NCI-H146 treated with DMSO at 0.1 percent for 48 hours (cell line): ENCODE results near the gene HSPA14.
"Not testable (repeated sequence)": the region's sequence is repeated elsewhere in the genome, so short reads cannot be mapped to it uniquely, and the experiment has no call there.

Experiments used
- DNase-seq: peaks from one replicate; lab custom pipeline; 2025; ENCODE audit not compliant: unreplicated experiment; lab: John Stamatoyannopoulos, UW

Gene HSPA14

DNA sequence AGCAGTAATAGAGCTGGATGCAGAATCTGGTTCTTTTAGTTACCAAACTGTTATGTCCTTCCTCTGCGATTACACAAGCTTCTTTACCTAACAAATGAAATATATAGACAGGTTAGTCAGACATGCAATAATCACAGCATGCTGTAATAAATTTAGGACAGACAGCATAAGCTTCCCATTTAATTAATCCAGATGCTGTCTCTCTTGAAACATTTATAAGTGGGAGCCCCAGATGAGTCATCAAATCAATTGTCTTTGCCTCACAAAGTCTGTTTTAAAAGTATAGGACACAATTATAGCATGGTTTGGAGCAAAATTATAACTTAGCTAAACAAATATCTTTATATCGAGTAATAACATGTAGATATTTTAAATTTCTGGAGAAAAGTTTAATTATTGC, 1.9 kb upstream of the HSPA14 start:
- DNase-seq, result no peak

GRCh38 chr10:14837003-14837756, 926 bp upstream of the HSPA14 start:
- DNase-seq, result peak; percentile 78

DNA sequence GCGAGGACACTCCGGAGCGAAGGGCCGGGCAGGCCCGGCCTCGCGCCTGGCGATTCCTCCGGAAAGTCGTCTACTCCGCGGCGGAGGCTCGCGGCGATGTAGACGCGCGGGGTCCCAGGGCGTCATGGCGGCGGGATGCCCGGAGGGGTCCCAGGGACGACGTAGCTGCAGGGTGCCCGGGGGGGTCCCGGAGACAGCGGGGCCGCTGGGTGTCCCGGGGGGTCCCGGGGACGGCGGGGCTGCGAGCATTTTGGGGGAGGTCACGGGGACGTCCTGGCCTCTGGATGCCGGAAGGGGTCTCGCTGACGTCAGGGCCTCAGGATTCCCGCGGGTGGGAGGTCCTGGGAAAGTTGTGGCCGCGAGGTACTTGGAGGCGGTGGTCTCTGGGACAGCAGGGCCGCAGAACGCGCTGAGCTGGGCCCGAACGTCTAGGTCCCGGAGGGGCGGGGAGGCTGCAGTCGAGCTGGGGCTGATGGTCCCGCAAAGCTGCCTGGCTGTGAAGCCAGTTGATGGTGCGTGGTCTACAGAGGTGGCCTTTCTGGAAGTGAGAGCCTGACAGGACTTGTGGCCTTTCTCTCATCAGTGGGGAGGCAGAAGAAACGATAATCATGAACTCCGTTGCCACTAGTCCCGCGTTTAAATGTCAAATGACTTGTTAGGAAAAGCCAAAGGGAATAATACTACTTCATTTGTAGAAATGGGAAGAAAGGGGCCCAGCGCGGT, 637 bp downstream of the HSPA14 start:
- peak; percentile 14 for DNase-seq

GRCh38 chr10:14839305-14839695, 1.2 kb downstream of the HSPA14 start:
- DNase-seq, result no peak

DNA sequence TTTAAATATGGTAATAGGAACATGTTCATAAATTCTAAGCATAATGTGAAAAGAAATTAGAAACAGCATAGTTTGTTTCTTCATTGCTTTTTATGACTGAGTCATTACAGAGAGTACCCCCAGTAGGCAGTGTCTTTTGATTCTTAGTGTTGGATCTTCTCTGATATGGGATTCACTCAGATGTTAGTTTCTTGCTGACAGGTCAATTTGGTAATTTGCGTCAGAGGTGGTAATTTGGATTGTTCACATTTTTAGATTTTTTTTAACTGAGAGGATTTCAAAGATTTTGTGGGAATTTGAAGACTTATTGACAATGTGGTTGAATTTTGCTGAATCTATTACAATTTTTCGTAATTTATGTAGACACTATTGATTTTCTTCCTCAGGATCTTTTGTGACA, 2.1 kb downstream of the HSPA14 start:
- DNase-seq, result no peak

DNA sequence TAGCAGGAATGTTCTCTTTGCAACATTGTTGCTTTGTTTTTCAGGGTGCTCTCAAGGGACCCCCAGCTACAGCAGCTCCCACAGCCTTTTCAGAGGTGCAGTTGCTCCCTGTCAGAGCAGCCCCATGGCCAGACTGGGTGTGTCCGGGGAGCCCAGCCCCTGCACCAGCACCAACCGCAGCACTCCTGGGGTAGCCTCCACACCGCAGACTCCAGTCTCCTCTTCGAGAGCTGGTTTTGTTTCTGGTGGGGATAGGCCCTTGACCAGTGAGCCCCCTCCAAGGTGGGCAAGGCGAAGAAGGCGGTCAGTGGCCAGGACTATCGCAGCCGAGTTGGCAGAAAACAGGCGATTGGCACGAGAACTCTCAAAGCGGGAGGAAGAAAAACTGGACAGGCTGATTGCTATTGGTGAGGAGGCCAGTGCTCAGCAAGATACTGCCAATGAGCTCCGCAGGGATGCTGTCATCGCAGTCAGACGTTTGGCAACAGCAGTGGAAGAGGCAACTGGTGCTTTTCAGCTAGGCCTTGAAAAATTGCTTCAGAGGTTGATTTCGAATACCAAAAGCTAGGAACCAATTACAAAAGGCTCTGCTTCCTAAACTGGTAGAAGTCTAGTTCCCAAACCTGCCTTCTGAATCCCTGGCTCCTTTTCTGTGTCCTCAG, 5.4 kb downstream of the HSPA14 start:
- DNase-seq, result no peak

- DNase-seq, result no peak
Observed at GRCh38 chr10:14844948-14845347, 6.8 kb downstream of the HSPA14 start.

DNA sequence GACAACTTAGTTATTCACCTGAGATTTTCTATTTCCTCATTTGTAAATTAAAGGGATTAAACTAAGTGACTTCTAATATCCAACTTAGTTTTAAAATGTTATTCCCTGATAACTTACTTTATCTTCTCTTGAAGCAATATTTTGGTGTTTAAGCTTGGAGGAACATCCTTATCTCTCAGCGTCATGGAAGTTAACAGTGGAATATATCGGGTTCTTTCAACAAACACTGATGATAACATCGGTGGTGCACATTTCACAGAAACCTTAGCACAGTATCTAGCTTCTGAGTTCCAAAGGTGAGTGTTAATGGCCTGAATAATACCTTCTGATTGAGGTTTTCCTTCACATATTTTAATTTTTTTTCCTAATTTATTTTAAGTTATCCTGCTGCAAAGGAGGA, 14.1 kb downstream of the HSPA14 start:
- DNase-seq, result no peak

GRCh38 chr10:14855453-14855852, 17.3 kb downstream of the HSPA14 start:
- no peak for DNase-seq

GRCh38 chr10:14858338-14858960, 20.3 kb downstream of the HSPA14 start:
- no peak for DNase-seq

DNA sequence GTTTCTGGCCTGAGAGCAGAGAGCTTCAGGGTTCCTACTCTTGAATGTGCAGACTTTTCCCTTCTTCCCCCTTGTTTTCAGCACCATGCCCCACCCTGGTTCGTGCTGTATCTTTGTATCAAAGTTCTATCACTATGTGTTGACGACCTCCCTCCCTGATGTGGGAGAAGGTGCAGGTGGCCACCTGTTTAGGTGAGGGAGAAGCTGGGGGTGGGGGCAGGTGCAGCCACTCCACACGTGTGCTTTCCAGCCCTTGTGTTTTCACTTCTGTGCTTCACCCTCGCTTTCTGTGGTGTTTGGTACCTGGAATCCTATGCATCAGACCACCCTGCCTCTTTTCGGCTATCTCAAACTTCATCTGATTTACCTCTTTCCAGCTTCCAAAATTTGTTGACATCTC, 20.9 kb downstream of the HSPA14 start:
- DNase-seq, result no peak

GRCh38 chr10:14859775-14860174, 21.7 kb downstream of the HSPA14 start:
- DNase-seq, result no peak

- DNase-seq, result no peak
Observed at GRCh38 chr10:14860791-14861190, 22.7 kb downstream of the HSPA14 start.

DNA sequence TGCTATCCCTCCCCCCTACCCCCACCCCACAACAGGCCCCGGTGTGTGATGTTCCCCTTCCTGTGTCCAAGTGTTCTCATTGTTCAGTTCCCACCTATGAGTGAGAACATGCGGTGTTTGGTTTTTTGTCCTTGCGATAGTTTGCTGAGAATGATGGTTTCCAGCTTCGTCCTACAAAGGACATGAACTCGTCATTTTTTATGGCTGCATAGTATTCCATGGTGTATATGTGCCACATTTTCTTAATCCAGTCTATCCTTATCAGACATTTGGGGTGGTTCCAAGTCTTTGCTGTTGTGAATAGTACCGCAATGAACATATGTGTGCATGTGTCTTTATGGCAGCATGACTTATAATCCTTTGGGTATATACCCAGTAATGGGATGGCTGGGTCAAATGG, 26.4 kb downstream of the HSPA14 start:
- not testable (repeated sequence) for DNase-seq

- DNase-seq, result not testable (repeated sequence)
Observed at GRCh38 chr10:14864871-14865270, 26.8 kb downstream of the HSPA14 start.

DNA sequence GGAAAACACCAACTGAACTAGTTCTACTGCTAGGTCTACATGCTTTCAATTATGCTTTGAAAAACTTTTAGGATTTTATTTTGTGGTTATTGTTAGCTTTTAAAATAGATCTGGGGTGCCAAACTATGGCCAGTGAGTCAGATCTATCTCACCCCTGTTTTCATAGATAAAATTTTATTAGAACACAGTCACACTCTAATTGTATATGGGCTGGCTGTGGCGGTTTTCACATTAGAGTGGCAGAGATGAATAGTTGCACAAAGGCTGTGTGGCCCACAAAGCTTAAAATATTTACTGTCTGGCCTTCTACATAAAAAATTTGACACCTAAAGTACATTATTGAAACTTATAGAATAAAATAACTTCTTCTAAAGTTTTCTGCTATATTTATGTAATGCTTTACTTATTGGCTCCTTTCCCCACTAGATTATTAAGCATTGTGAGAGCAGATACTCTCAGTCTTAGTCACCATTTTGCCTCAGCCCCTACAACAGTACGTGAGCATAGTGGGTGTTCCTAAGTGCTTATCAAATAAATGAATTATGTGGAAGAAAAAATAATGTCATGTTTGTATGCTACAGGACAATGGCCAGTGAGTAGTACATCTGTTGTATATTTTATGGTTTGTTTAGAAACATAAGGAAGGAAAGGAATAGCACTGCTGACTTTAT, 35.1 kb downstream of the HSPA14 start:
- no peak for DNase-seq

DNA sequence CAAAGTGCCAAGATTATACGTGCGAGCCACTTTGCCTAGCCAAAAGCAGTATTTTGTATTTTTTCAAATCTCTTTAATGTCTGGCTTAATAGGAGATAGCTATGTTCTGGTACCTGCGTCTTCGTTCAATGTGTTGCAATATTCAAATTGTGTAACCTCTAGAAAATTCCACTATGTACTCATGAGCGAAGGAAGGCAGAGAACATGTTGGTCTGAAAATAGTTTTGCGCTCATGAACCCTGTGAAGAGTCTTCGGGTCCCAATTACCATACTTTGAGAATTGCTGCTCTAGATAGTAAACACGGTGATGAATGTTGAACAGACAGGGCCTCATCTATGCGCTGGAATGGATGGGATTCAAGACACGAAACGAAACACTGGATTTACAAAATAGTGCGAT, 37.8 kb downstream of the HSPA14 start:
- no peak for DNase-seq

GRCh38 chr10:14876764-14877163, 38.7 kb downstream of the HSPA14 start:
- no peak for DNase-seq

GRCh38 chr10:14878266-14879123, 40.4 kb downstream of the HSPA14 start, which contains the start of gene SUV39H2:
TSS of gene SUV39H2 (plus strand) at chr10:14878866. CDS start at chr10:14878889, 23 bp downstream.
- DNase-seq, result peak; percentile 91
